SK-MEL-5 (cell line): Measurements from ENCODE around the gene OIT3. TPM values are rescaled to one million over a fixed set of nuclear protein-coding genes. Genes with fewer than 3 reads are reported as not detected.

Experiments used
- DNase-seq: peaks from one replicate; pipeline ENCODE4 v3.0.0-alpha.2; 2016; ENCODE audit warnings: low read depth, low spot score
- in situ Hi-C: cut with HindIII; loops from 2 replicates; pipeline ENCODE4 v1.10.0; 2016; ENCODE audit warnings: low sequenced_read_pairs, high pct_unique_total_duplicates, low pct_unique_long_range_greater_than_20kb
- total RNA-seq: library from RNA; depleted of rRNA; stranded (reverse); fragments of >200 nt; shearing (Covaris generic); gene quantifications from 2 replicates; pipeline ENCODE4 v1.2.3, GENCODE V29; 2014; rRNA removed

Gene OIT3
- total RNA-seq, 1 experiment from 2014 or later: not detected

DNA sequence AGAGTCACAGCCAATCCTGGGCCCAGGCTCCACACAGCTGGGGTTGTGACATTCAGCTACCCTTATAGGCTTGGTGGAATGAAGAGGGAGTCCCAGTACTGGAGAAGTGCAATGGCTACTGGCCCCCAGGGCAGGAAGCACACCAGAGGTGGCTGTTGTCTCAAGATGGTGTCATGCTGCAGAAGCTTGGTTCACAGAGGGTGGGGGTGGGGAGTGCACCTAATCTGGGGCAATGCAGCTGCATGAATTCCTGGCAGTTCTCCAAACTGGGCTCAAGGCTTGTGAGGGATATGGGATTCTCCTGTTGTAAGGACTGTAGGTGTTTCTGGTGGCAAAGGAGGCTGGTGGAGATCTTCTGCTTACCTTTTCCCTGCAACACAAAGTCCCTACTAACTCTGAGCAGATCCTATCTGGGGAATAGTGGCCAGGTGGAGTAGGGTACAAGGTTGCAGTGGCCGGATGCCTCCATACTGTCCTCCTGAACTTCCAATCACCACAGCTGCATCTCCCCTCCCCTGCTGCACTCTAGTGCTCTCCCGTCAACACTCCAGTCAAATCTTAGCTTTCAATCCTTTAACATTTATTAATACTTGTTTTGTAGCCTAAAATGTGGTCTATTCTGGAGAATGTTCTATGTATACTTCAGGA, 88.5 kb downstream of the OIT3 start:
- in situ Hi-C loops: no loop called here
- no peak for DNase-seq

Other genes with a start within 250 kb of the OIT3 start
- gene MCU, start 201.6 kb upstream of the OIT3 start, total RNA-seq: 7.9 and 11.1 TPM in 2 replicates
- not detected in 2 replicates for gene PLA2G12B, start 61.1 kb downstream of the OIT3 start, total RNA-seq
- 148 and 157 TPM in 2 replicates for gene P4HA1, start 203.1 kb downstream of the OIT3 start, total RNA-seq
- 2.3 and 2.4 TPM in 2 replicates for gene NUDT13, start 216.7 kb downstream of the OIT3 start, total RNA-seq